ENCODE results near the gene BLOC1S5.

GRCh38 chr6:7971499-7971898 lies 92.7 kb downstream of the BLOC1S5 start:
- TF ChIP-seq CTCF (IDR thresholded peaks at IDR 0.05) (no peak), POLR2AphosphoS5 (IDR thresholded peaks at IDR 0.05; ENCODE audit: low read depth, low read length) (no peak)
